Neural progenitor cell (in vitro differentiated cells): ENCODE results near the gene SNX5.

Experiments
- CTCF ChIP-seq: fragments of 200-600 bp; sonication (generic); IDR thresholded peaks from 2 replicates; pipeline ENCODE4 v1.5.1; 2017; ENCODE audit warnings: antibody characterized with exemption, mild to moderate bottlenecking
- EZH2 ChIP-seq: fragments of 200-600 bp; sonication (generic); IDR thresholded peaks from 2 replicates; pipeline ENCODE4 v1.6.1; 2017; ENCODE audit warnings: antibody characterized with exemption, mild to moderate bottlenecking, moderate library complexity
- EZH2phosphoT487 ChIP-seq: fragments of 200-600 bp; sonication (generic); IDR thresholded peaks from 2 replicates; pipeline ENCODE4 v1.6.1; 2017; ENCODE audit warnings: antibody characterized with exemption

- TF ChIP-seq CTCF (no peak), EZH2phosphoT487 (no peak), EZH2 (no peak)
These were observed 43.5 kb upstream of the SNX5 start for GRCh38 chr20:18011951-18012645.
